Kidney tubule cell (primary cell): ENCODE data around the gene PPDPF.
"Not testable (repeated sequence)": the region's sequence is repeated elsewhere in the genome, so short reads cannot be mapped to it uniquely, and the experiment has no call there.

ENCODE experiments used
- DNase-seq: peaks from one replicate; pipeline ENCODE4 v3.0.0-alpha.2; 2018; ENCODE audit warnings: low spot score

Gene PPDPF, protein sequence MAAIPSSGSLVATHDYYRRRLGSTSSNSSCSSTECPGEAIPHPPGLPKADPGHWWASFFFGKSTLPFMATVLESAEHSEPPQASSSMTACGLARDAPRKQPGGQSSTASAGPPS

DNA sequence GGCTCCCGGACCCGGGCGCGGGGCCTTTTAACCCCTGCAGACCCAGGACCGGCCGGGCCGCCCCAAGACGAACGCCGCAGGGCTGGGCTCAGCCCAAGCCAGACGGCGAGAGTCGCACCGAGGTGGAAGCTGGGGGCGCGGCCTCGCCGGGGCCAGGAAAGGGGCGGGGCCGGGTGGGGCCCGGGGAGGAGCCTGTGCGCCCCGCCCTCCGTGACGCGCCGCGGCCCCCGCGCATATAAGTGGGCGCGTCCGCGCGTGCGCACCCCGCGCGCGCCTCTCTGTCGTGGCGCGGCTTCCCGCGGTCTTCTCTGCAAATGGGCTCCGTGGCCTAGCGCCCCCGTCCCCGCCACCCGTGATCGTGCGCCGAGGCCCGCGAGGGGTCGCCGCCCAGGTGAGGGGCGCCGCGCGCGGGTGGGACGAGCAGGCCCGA, at the start of gene PPDPF:
Gene PPDPF, plus strand, starts transcription at position 262 of the 430 bp plus-strand sequence. CDS start 544 bp downstream, outside the sequence.
- DNase-seq, result peak; percentile 86

DNA sequence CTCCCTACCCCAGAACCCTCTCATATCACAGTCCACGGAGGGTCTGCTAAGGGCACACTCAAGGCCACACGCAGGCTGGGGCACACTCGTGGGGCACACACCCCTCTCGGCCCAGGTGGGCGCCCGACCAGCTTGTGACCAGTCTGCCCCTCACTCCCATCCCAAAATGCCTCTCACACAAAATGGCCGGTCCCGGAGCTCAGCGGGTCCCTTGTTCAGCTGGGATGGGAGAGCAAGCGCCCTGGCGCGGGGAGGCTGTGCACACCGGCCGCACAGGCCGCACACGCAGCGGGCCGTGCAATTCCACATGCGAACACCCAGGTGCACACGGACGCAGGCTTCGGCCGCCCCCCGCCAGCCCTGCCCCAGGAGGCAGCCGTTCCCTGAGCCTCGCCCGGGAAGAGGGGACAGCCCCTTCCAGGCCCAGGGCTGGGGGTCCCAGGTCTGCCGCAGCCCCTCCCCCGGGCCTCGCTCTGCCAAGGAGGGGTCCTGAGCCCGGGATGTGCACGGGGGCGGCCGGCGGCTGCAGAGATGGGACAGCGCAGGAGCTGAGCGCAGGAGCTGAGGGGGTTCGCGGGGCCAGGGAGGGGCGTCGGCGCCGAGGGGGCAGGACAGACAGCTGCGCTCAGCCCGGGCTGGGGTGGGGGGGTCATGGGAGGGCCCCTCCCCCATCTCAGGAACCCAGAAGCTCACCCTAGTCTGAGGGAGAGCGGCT, 49.4 kb upstream of the PPDPF start:
- no peak for DNase-seq

GRCh38 chr20:63471717-63471980, 48.9 kb upstream of the PPDPF start:
- DNase-seq, result no peak

GRCh38 chr20:63471981-63472831, 48.4 kb upstream of the PPDPF start, which contains the start of gene KCNQ2:
TSS of gene KCNQ2 (minus strand) at chr20:63472655. CDS start at chr20:63472463, 192 bp downstream.
- DNase-seq, result no peak

GRCh38 chr20:63472862-63473390, 47.6 kb upstream of the PPDPF start:
- DNase-seq, result no peak

- no peak for DNase-seq
Observed at GRCh38 chr20:63473555-63474449, 46.8 kb upstream of the PPDPF start.

DNA sequence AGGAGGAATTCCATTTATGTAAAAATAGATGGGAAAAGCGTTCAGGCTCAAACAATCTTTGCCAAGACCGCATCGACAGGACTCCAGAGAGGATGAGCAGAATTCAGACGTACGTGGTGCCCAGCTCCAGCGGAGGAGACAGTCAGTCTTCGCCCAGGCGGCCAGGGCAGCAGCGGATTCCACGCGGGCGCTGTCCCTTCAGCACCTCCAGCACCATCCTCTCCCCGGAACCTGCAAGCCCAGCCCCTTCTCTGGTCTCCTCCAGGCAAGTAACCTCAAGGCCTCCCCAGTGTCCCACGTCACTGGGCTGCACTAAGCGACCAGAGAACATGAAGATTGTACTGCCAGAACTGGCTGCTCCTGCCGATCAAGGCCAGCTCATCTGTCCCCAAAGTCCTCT, 45.4 kb upstream of the PPDPF start:
- peak; percentile 25 for DNase-seq

DNA sequence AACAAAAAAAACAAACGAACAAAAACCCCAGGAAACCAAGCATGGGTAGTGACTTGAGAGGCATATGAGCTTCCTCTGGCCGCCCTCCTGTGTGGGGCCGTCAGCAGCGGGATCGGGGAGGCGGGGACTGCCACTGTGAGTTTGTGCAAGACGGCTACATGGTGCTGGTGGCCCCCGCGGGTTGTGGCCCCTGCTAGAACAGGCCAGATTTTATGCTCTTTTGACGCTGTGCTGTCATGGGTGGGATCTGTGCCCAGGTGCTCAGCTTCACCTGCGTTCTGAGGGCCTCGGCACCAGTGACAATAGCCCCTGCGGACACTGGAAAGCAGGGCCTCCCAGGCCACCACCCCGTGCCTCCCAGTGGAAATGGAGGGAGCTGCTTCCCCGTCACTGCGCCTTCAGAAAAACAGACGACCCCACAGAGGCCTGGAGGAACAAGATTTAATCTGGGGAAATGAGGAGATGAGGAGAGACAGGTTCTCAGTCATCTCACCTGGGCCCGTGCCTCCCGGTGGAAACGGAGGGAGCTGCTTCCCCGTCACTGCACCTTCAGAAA, 43.4 kb upstream of the PPDPF start:
- no peak for DNase-seq

- DNase-seq, result no peak
Observed at GRCh38 chr20:63477944-63478343, 42.6 kb upstream of the PPDPF start.

GRCh38 chr20:63478346-63479302, 41.9 kb upstream of the PPDPF start:
- DNase-seq, result no peak

DNA sequence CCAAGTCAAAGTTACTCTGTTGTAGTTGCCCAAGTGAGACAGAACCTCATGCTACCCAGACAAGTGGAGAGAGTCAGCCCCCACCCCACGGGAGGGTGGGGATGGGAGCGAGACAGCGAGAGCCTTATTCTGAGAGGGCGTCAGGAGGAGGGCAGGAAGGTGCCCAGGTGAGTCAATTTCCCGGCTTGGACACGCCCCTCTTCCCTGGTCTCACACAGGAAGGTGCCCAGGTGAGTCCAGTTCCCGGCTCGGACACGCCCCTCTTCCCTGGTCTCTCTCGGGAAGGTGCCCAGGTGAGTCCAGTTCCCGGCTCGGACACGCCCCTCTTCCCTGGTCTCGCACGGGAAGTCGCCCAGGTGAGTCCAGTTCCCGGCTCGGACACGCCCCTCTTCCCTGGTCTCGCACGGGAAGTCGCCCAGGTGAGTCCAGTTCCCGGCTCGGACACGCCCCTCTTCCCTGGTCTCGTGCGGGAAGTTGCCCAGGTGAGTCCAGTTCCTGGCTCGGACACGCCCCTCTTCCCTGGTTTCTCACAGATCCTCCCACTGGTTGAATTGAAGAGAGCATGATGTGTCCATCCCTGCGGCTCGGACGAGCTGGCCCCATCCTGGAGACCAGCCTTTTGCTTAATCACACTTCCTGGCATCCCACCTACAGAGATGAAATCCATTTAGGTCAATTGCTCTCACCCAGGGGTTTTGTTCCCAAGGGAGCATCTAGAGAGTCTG, 40.7 kb upstream of the PPDPF start:
- not testable (repeated sequence) for DNase-seq

DNA sequence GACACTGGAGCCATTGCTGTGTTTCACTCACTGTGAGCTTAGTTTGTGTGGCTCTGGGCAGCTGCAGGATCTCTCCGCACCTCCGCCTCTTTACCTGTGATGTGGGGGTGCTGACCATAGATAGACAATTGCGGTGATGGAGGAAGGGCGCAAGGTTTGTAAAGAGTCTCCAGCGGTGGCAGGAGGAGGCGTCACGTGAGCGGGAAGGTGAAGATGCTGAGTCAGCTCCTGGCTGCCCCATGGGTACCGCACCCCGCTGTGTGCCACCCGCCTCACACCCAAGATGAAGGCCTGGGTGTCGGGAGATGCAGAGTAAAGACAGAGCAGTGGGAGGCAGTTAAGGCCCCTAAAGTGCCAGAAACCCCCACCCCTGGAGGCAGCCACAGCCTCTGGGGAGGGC, 39.1 kb upstream of the PPDPF start:
- DNase-seq, result no peak

DNA sequence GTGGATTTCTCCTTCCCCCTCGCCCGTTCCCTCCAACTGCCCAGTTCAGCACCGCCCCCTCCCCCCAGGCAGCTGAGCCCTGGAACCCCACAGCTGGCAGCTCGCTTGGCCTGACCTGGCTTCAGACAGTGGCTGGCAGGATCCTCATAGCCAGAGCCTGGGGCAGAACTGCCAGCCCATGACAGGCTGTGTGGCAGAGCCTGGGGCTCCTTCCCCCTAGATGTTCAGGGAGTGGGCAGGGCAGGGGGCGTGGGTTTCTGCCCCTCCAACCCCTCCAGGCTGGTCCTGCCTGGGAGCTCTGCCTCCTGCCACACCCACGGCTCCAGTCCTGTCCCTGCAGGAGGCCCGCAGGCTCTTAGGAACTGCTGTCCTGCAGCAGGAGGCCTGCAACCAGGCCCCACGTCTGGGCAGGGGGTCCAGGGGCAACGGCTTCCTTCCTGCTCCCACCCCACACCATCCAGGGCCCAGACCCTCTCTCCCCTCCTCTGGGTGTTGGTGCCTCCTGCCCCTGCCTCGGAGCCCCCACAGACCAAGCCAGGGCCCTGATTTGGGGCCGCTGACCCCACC, 38.5 kb upstream of the PPDPF start:
- no peak for DNase-seq

GRCh38 chr20:63483834-63484233, 36.7 kb upstream of the PPDPF start:
- DNase-seq, result peak; percentile 9

GRCh38 chr20:63484236-63484635, 36.3 kb upstream of the PPDPF start:
- DNase-seq, result no peak

DNA sequence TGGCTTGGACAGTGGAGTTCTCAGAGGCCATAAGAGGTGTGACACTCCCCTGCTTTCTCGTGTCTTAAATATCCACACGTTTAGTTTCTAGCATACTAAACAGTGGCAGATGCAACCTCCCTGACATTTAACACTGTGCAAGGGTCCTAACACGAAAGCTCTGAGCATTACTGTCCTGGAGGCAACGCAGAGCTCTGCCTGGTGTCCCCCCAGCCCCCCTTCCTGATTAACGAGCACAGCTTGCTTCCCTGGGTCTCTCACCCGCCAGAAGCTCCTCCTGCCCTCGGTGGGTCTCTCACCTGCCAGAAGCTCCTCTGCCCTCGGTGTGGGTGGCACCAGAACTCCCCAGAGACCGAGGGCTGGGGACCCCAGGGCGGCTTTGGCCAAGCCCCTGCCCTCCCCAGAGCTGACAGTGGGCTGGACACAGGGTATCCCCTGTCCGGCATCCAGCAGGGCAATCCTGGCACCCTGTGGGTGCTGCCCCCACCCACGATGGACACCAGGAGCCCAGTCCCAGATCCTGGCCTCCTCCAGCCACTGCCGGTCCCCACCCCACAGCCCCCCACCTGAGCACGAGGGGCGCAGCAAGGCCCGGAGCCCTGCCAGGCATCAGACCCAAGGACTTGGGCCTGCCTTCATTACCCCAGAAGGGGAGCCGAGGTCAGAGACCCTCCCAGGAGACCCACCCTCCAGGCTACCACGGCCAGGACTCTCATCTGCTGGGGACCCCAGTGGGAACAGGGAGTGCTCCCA, 35.7 kb upstream of the PPDPF start:
- no peak for DNase-seq

DNA sequence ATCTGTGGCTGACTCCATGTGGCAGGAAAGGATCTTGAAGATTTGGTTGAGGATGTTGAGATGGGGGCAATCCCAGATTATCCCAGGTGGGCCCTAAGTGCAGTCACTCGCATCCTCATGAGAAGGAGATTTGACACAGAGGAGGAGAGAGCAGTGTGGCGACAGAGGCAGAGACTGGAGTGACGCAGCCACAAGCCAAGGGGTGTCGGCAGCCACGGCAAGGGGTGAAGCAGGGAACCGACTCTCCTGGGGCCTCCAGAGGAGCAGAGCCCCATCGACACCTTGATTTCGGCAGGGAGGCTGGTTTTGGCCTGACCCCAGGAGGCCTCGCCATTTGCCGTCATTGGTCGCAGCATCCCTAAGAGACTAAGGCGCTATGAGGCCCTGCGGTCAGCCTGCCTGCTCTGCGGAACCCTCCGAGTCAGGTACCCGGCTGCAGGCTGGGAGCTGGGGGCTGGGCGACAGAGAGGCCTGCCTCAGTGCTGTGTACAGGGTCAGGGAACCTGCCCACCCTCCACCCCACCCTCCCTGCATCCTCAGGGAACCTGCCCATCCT, 34.2 kb upstream of the PPDPF start:
- no peak for DNase-seq

DNA sequence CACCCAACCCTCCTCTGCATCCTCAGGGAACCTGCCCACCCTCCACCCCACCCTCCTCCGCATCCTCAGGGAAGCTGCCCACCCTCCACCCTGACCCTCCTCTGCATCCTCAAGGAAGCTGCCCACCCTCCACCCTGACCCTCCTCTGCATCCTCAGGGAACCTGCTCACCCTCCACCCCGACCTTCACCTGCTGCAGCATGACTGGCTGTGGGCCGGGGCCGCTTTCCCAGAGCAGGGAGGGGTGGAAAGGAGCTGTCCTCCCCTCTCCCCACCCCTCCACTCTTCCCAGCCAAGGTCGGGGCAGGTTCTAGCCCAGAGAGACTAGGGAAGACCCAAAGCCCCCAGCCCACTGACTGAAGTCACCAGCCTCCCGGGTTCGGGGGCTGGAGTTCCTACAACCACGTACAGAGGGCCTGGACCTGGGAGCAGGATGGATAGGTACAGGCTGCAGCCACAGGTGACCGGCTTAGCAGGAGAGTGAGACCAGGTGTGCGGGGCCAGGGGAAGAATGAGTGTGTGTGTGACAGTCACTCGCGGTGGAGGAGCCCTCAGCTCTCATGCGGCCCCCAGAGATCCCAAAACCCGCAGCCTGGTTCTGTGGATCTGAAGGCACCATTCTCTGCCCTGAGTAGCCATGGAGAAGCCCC, 33.3 kb upstream of the PPDPF start:
- no peak for DNase-seq
